ENCODE measurements around the gene C11orf68. TPM values are rescaled to one million over a fixed set of nuclear protein-coding genes. Genes with fewer than 3 reads are reported as not detected.
A peak's percentile ranks its signal among the peaks of the same experiment; 100 is the strongest.

The C11orf68 gene
- total and polyA plus RNA-seq, 10 of the 15 experiments (the other 5 are each of a cell fraction or from before 2014, with no cell fraction given), result 3.0 to 25.4 (median 16.7) TPM

GRCh38 chr11:65892661-65893317 lies 26.1 kb downstream of the C11orf68 start:
- H3K79me2 ChIP-seq (ENCODE audit: control insufficient read depth, insufficient read depth, low read length), result peaks cover 49% of the 10 kb centered on the region
- no peak overlapping the region for H2AFZ ChIP-seq (ENCODE audit: control insufficient read depth, low read depth, low read length)
- CTCF ChIA-PET, result interaction anchor here (0.8 to 9.2 kb wide), 12 partner anchors 8 to 181 kb away, joined by 3 to 146 read pairs (median 4); partner anchors contain the start of genes BANF1, CFL1, EIF1AD and MUS81
- in situ Hi-C loops (cut with MboI) (no loop called here), intact Hi-C loops (cut with micrococcal nuclease; ENCODE audit: unreplicated experiment) (loop anchor here (5.0 to 10.0 kb wide), 2 partner anchors 35 to 242 kb away; no protein-coding TSS in a partner anchor)
- RAD21 ChIA-PET (ENCODE audit: unreplicated experiment), result interaction anchor here (1.3 to 8.0 kb wide), 5 partner anchors 8 to 70 kb away, joined by 4 to 76 read pairs (median 18); partner anchors contain the start of genes C11orf68, CFL1, FOSL1 and MUS81
- peak overlapping the region; percentile 98 for H3K4me3 ChIP-seq
- POLR2A ChIA-PET, result interaction anchor here (1.2 to 7.4 kb wide), 8 partner anchors 9 to 80 kb away, joined by 3 to 155 read pairs (median 3); partner anchors contain the start of genes CFL1, FOSL1, MUS81 and SART1
- H3K27ac ChIP-seq (ENCODE audit: control insufficient read depth, insufficient read depth), result 0 out of 2 replicates have a peak overlapping the region, but pooled peaks have one; percentile 22
- H4K20me1 ChIP-seq (ENCODE audit: control insufficient read depth, insufficient read depth), result no peaks in the 10 kb centered on the region
- DNase-seq (ENCODE audit: low read depth, low spot score), result no peak
- peak overlapping the region; percentile 99 for H3K4me2 ChIP-seq (ENCODE audit: control insufficient read depth, insufficient read depth)
- SMC1A ChIA-PET (ENCODE audit: uncharacterized antibody, unreplicated experiment), result interaction anchor here (1.1 to 6.7 kb wide), 5 partner anchors 9 to 96 kb away, joined by 3 to 52 read pairs (median 12); partner anchors contain the start of genes CFL1 and MUS81
- no TSS peak for BruUV-seq (replicated peaks)
- H3K9ac ChIP-seq (ENCODE audit: control insufficient read depth, insufficient read depth, low read length), result peak overlapping the region; percentile 94
- no peaks in the 10 kb centered on the region for H3K9me3 ChIP-seq (replicated peaks; ENCODE audit: control insufficient read depth, insufficient read depth, low read length)
- peaks cover 27% of the 10 kb centered on the region for H3K4me1 ChIP-seq (ENCODE audit: control insufficient read depth, insufficient read depth, low read length)
- no peak for FAIRE-seq
- no peaks in the 10 kb centered on the region for H3K36me3 ChIP-seq (ENCODE audit: control insufficient read depth in 2 of 2, insufficient read depth in 2 of 2, low read length in 1 of 2)
- H3K27me3 ChIP-seq (replicated peaks in 1 of 2; ENCODE audit: control insufficient read depth in 2 of 2, insufficient read depth in 2 of 2, low read length in 1 of 2), result no peaks in the 10 kb centered on the region
- no peak for ATAC-seq
- WGBS (ENCODE audit: insufficient coverage, insufficient replicate concordance, low lambda C conversion rate, missing lambda C conversion rate), result 13% methylated on average over 10 of the region's 10 CpGs
- TF ChIP-seq NR2F1 (conservative IDR thresholded peaks at IDR 0.05), result no peak
- no peak for TF ChIP-seq MAX (IDR thresholded peaks at IDR 0.05; ENCODE audit: low read depth, low read length)
- TF ChIP-seq RELB (IDR thresholded peaks at IDR 0.05; ENCODE audit: low read depth), result no peak
- TF ChIP-seq JUND (IDR thresholded peaks at IDR 0.05; ENCODE audit: low read depth, low read length), result no peak
- no peak for TF ChIP-seq IRF3 (IDR thresholded peaks at IDR 0.05)
- TF ChIP-seq ATF2 (IDR thresholded peaks at IDR 0.05; ENCODE audit: low read length), result no peak
- no peak for TF ChIP-seq MLLT1 (IDR thresholded peaks at IDR 0.05)
- TF ChIP-seq ZBTB33 (IDR thresholded peaks at IDR 0.05), result no peak
- TF ChIP-seq ELK1 (IDR thresholded peaks at IDR 0.05; ENCODE audit: low read depth, low read length), result no peak
- TF ChIP-seq PML (IDR thresholded peaks at IDR 0.05; ENCODE audit: low read length), result no peak
- peak; percentile 26; the same call in 1 of the 2 replicates for TF ChIP-seq POLR2AphosphoS5 (IDR thresholded peaks at IDR 0.05; ENCODE audit: low read length)
- no peak for TF ChIP-seq SMAD1 (IDR thresholded peaks at IDR 0.05; ENCODE audit: low read depth, partially characterized antibody)
- no peak for TF ChIP-seq ZNF207 (IDR thresholded peaks at IDR 0.05; ENCODE audit: borderline replicate concordance)

Measured in GM12878 (cell line).